Measurements from ENCODE around the gene LBHD2. TPM values are rescaled to one million over a fixed set of nuclear protein-coding genes. Genes with fewer than 3 reads are reported as not detected.

LBHD2 gene
- total RNA-seq, 2 experiments from 2014 or later: not detected

DNA sequence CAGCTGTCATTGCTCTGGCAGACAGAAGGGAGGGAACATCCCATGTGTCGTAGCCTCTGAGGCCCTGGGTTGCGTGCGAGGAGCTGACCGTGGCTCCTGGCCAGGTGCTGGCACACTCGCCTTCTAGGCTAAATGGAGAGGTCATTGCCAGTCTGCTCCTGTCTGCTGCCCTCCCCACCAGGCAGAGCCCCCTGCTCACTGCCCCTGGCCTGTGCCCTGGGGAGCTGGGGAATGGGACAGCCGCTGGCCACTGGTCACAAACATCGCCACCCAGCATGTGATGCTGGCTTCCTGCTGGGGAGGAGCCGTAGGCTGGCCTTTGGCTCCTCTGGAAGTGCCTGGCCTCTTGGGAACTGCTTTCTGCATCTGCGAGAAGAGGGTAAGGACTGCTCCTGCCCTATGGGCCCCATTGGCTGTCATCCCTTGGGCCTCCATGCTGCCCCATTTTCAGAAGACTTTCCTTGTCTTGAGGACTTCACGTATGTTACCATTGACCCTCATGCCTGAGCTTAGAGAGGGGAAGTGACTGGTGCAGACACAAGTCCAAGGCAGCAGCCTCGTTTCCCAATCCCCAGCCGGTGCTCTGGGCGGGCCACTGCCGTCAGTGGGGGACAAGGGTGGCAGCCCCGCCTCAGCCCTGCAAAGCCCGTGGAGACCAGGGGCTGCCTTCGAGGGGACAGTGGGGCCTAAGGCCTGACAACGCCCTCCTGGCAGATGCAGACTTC lies 37.3 kb downstream of the LBHD2 start:
- TF ChIP-seq, protein P1, sequence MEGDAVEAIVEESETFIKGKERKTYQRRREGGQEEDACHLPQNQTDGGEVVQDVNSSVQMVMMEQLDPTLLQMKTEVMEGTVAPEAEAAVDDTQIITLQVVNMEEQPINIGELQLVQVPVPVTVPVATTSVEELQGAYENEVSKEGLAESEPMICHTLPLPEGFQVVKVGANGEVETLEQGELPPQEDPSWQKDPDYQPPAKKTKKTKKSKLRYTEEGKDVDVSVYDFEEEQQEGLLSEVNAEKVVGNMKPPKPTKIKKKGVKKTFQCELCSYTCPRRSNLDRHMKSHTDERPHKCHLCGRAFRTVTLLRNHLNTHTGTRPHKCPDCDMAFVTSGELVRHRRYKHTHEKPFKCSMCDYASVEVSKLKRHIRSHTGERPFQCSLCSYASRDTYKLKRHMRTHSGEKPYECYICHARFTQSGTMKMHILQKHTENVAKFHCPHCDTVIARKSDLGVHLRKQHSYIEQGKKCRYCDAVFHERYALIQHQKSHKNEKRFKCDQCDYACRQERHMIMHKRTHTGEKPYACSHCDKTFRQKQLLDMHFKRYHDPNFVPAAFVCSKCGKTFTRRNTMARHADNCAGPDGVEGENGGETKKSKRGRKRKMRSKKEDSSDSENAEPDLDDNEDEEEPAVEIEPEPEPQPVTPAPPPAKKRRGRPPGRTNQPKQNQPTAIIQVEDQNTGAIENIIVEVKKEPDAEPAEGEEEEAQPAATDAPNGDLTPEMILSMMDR (conservative IDR thresholded peaks at IDR 0.05; ENCODE audit: low read length): no peak
- TF ChIP-seq EZH2phosphoT487 (IDR thresholded peaks at IDR 0.05; ENCODE audit: borderline replicate concordance, low read depth, low read length): no peak
- Histone ChIP-seq H3K36me3 (ENCODE audit: insufficient read depth, low read length) (no peaks in the 10 kb centered on the region), H3K4me3 (ENCODE audit: low read depth, low read length, poor library complexity, severe bottlenecking) (no peak overlapping the region), H2AFZ (ENCODE audit: low read length) (no peak overlapping the region), H3K27ac (ENCODE audit: low read depth, low read length, poor library complexity, severe bottlenecking) (no peak overlapping the region), H3K79me2 (ENCODE audit: insufficient read depth, low read depth, low read length) (no peaks in the 10 kb centered on the region), H3K4me1 (ENCODE audit: insufficient read depth, low read length, poor library complexity, severe bottlenecking) (peaks cover 7% of the 10 kb centered on the region), H3K9me3 (ENCODE audit: low read length) (no peaks in the 10 kb centered on the region), H4K20me1 (ENCODE audit: insufficient read depth, low read length) (no peaks in the 10 kb centered on the region), H3K4me2 (ENCODE audit: low read length) (no peak overlapping the region), H3K9me2 (ENCODE audit: insufficient read depth, low read length) (no peaks in the 10 kb centered on the region)
- POLR2A ChIA-PET: interaction anchor here (0.5 kb wide), 1 partner anchor 20 kb away, joined by 4 read pairs; no protein-coding TSS in a partner anchor
- no peak for DNase-seq (ENCODE audit: low spot score)
- BruUV-seq (replicated peaks): no TSS peak
- intact Hi-C loops (cut with micrococcal nuclease; ENCODE audit: unreplicated experiment): no loop called here
- CTCF ChIA-PET (ENCODE audit: unreplicated experiment): no interaction called here

DNA sequence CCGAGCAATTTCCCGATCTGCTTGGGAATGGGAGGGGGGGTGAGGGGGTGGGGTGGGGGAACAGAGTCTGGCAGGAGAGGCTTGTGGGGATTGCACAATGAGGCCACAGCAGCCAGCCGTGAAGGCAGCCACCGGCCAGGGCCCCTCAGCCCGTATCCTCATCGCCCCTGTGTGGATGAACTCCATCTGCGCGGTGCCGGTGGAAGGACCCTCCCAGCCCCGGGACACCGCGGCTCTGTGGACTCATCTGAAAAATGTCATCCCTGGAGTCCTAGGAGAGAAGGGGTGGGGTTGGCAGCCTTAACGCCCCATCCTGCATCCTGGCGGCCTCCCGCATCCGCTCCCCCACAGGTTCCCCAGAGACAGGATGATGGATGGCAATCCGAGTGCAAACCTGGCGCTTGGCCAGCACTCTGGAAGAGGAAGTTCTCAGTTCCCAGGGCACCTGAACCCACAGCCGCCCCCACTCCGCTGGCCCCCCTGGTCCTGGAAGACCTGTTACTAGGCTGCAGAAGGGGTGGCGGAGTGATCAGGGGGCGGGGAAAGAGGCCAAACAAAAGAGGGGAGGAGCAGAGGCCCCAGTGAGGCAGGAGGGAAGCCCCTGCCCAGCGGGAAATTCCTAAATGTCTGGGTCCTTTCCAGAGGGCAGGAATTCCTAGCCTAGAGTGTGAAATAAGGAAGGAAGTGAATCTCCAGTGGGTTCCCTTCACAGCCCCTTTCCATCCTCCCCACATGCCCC lies 38.0 kb downstream of the LBHD2 start:
- no peak for DNase-seq (ENCODE audit: low spot score)
- BruUV-seq (replicated peaks): no TSS peak
- intact Hi-C loops (cut with micrococcal nuclease; ENCODE audit: unreplicated experiment): no loop called here
- Histone ChIP-seq H3K9me3 (ENCODE audit: low read length) (no peaks in the 10 kb centered on the region), H2AFZ (ENCODE audit: low read length) (no peak overlapping the region), H3K4me1 (ENCODE audit: insufficient read depth, low read length, poor library complexity, severe bottlenecking) (peaks cover 7% of the 10 kb centered on the region), H4K20me1 (ENCODE audit: insufficient read depth, low read length) (no peaks in the 10 kb centered on the region), H3K4me2 (ENCODE audit: low read length) (no peak overlapping the region), H3K4me3 (ENCODE audit: low read depth, low read length, poor library complexity, severe bottlenecking) (no peak overlapping the region), H3K79me2 (ENCODE audit: insufficient read depth, low read depth, low read length) (no peaks in the 10 kb centered on the region), H3K27ac (ENCODE audit: low read depth, low read length, poor library complexity, severe bottlenecking) (no peak overlapping the region), H3K36me3 (ENCODE audit: insufficient read depth, low read length) (no peaks in the 10 kb centered on the region), H3K9me2 (ENCODE audit: insufficient read depth, low read length) (no peaks in the 10 kb centered on the region)
- ChIA-PET POLR2A (no interaction called here), CTCF (ENCODE audit: unreplicated experiment) (no interaction called here)
- TF ChIP-seq, protein P1 (conservative IDR thresholded peaks at IDR 0.05; ENCODE audit: low read length): no peak
- TF ChIP-seq EZH2phosphoT487 (IDR thresholded peaks at IDR 0.05; ENCODE audit: borderline replicate concordance, low read depth, low read length): no peak

DNA sequence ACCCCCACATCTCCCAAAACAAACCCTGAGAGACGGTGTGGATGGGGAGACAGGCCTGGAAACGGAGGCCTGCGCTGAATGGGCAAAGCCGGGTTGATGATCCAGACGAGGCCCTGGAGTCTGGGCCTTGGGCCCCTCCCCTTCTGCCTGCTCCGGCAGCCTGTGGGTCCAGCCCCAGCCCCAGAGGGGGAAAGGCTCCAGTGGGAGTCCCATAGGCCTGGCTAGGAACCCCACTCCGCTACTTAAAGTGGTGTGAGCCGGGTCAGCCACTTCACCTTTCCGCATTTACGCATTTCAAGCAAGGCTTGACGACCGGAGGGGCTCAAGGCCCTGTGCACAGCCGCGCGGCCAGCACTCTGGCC lies 38.6 kb downstream of the LBHD2 start:
- Histone ChIP-seq H2AFZ (ENCODE audit: low read length) (no peak overlapping the region), H3K9me3 (ENCODE audit: low read length) (no peaks in the 10 kb centered on the region), H4K20me1 (ENCODE audit: insufficient read depth, low read length) (no peaks in the 10 kb centered on the region), H3K79me2 (ENCODE audit: insufficient read depth, low read depth, low read length) (no peaks in the 10 kb centered on the region), H3K4me1 (ENCODE audit: insufficient read depth, low read length, poor library complexity, severe bottlenecking) (peaks cover 7% of the 10 kb centered on the region), H3K4me2 (ENCODE audit: low read length) (no peak overlapping the region), H3K36me3 (ENCODE audit: insufficient read depth, low read length) (no peaks in the 10 kb centered on the region), H3K4me3 (ENCODE audit: low read depth, low read length, poor library complexity, severe bottlenecking) (no peak overlapping the region), H3K9me2 (ENCODE audit: insufficient read depth, low read length) (no peaks in the 10 kb centered on the region), H3K27ac (ENCODE audit: low read depth, low read length, poor library complexity, severe bottlenecking) (no peak overlapping the region)
- TF ChIP-seq, protein P1 (conservative IDR thresholded peaks at IDR 0.05; ENCODE audit: low read length): no peak
- no peak for TF ChIP-seq EZH2phosphoT487 (IDR thresholded peaks at IDR 0.05; ENCODE audit: borderline replicate concordance, low read depth, low read length)
- intact Hi-C loops (cut with micrococcal nuclease; ENCODE audit: unreplicated experiment): no loop called here
- CTCF ChIA-PET (ENCODE audit: unreplicated experiment): no interaction called here
- POLR2A ChIA-PET: no interaction called here
- DNase-seq (ENCODE audit: low spot score): no peak
- BruUV-seq (replicated peaks): no TSS peak

Data from OCI-LY7 (cell line).